ENCODE measurements around the gene CYP2F1.
A peak's percentile ranks its signal among the peaks of the same experiment; 100 is the strongest.
"Not testable (repeated sequence)": the region's sequence is repeated elsewhere in the genome, so short reads cannot be mapped to it uniquely, and the experiment has no call there.

CYP2F1 gene

DNA sequence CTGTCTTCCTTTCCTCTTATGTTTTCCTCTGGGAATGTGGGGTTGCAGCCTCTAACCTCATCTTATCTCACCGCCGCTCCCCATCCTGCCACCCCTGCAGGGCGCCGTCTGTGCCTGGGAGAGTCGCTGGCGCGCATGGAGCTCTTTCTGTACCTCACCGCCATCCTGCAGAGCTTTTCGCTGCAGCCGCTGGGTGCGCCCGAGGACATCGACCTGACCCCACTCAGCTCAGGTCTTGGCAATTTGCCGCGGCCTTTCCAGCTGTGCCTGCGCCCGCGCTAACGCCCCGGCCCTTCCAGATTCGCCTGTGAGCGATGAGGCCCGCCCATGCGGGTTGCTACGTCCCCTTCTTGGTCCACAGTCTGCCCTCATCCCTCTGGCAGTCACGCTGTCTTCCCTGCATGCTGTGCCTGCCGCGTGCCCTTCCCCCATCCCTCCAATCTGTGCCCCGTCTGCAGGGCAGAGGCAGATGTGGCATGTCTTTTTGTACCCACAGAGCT, 13.6 kb downstream of the CYP2F1 start:
- not testable (repeated sequence) for H2BK120ac ChIP-seq (ENCODE audit: low read depth, low read length); H2AK5ac ChIP-seq (ENCODE audit: low read length); H3K4me3 ChIP-seq (ENCODE audit: low read length)

DNA sequence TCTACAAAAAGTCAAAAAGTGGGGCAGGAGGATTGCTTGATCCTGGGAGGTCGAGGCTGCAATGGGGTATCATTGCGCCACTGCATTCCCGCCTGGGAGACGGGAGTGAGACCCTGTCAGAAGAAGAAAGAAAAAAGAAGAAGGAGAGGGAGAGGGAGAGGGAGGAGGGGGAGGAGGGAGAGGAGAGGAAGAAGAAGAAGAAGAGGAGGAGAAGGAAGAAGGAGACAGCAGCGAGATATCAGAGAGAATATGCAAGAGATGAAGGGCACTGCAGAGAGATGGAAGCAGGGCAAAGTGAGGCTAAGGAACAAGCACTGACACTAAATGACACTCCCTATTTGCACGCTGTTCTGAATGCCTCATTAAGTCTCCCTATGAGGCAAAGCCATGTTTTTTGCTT, 14.5 kb downstream of the CYP2F1 start:
- Histone ChIP-seq H3K27me3 (ENCODE audit: insufficient read depth, low read length, poor library complexity) (no peaks in the 10 kb centered on the region), H3K56ac (ENCODE audit: low read length) (no peak overlapping the region), H3K9ac (ENCODE audit: low read length) (no peak overlapping the region), H3K79me2 (ENCODE audit: control insufficient read depth, insufficient read depth, low read length) (no peaks in the 10 kb centered on the region), H3K18ac (ENCODE audit: low read length) (no peak overlapping the region), H2BK120ac (ENCODE audit: low read depth, low read length) (no peak overlapping the region), H3K23ac (ENCODE audit: low read length) (no peak overlapping the region), H3K79me1 (ENCODE audit: low read length) (no peaks in the 10 kb centered on the region), H3K27ac (ENCODE audit: low read depth, low read length) (no peak overlapping the region), H3K4me3 (ENCODE audit: low read length) (no peak overlapping the region), H3K4ac (ENCODE audit: low read depth, low read length) (no peak overlapping the region), H3K4me2 (ENCODE audit: low read length) (no peak overlapping the region), H3K4me1 (ENCODE audit: control insufficient read depth, low read depth, low read length) (no peaks in the 10 kb centered on the region), H4K5ac (ENCODE audit: low read length) (no peak overlapping the region), H3K36me3 (ENCODE audit: control insufficient read depth, insufficient read depth, low read length) (no peaks in the 10 kb centered on the region), H4K8ac (ENCODE audit: low read depth, low read length) (no peak overlapping the region), H2BK5ac (ENCODE audit: low read length) (no peak overlapping the region), H2AK5ac (ENCODE audit: low read length) (no peak overlapping the region), H2BK15ac (replicated peaks; ENCODE audit: low read depth) (no peak overlapping the region)
- no peak for DNase-seq
- WGBS (ENCODE audit: extremely low coverage, insufficient coverage, low lambda C conversion rate): no CpG with 5 or more reads among the region's 6 CpGs

More for the DNA sequence above, 13.6 kb downstream of the CYP2F1 start:
- no CpG with 5 or more reads among the region's 29 CpGs for WGBS (ENCODE audit: extremely low coverage, insufficient coverage, low lambda C conversion rate)
- not testable (repeated sequence) for H3K4ac ChIP-seq (ENCODE audit: low read depth, low read length); H3K23ac ChIP-seq (ENCODE audit: low read length); H3K18ac ChIP-seq (ENCODE audit: low read length); H3K79me1 ChIP-seq (ENCODE audit: low read length); H3K4me1 ChIP-seq (ENCODE audit: control insufficient read depth, low read depth, low read length); H4K8ac ChIP-seq (ENCODE audit: low read depth, low read length); H3K79me2 ChIP-seq (ENCODE audit: control insufficient read depth, insufficient read depth, low read length); H3K27ac ChIP-seq (ENCODE audit: low read depth, low read length); H2BK5ac ChIP-seq (ENCODE audit: low read length); H3K27me3 ChIP-seq (ENCODE audit: insufficient read depth, low read length, poor library complexity); H4K5ac ChIP-seq (ENCODE audit: low read length); H2BK15ac ChIP-seq (replicated peaks; ENCODE audit: low read depth); H3K4me2 ChIP-seq (ENCODE audit: low read length); H3K9ac ChIP-seq (ENCODE audit: low read length); H3K36me3 ChIP-seq (ENCODE audit: control insufficient read depth, insufficient read depth, low read length)
- DNase-seq: peak; percentile 74
- peak overlapping the region; percentile 70 for H3K56ac ChIP-seq (ENCODE audit: low read length)

- Histone ChIP-seq H3K56ac (ENCODE audit: low read length) (no peak overlapping the region), H3K27ac (ENCODE audit: low read depth, low read length) (no peak overlapping the region), H3K4me2 (ENCODE audit: low read length) (no peak overlapping the region), H3K4me3 (ENCODE audit: low read length) (no peak overlapping the region), H2BK5ac (ENCODE audit: low read length) (no peak overlapping the region), H3K9ac (ENCODE audit: low read length) (no peak overlapping the region), H3K4ac (ENCODE audit: low read depth, low read length) (no peak overlapping the region), H4K5ac (ENCODE audit: low read length) (no peak overlapping the region), H2BK120ac (ENCODE audit: low read depth, low read length) (no peak overlapping the region), H3K36me3 (ENCODE audit: control insufficient read depth, insufficient read depth, low read length) (no peaks in the 10 kb centered on the region), H2BK15ac (replicated peaks; ENCODE audit: low read depth) (no peak overlapping the region), H3K79me2 (ENCODE audit: control insufficient read depth, insufficient read depth, low read length) (no peaks in the 10 kb centered on the region), H3K79me1 (ENCODE audit: low read length) (no peaks in the 10 kb centered on the region), H4K8ac (ENCODE audit: low read depth, low read length) (no peak overlapping the region), H3K27me3 (ENCODE audit: insufficient read depth, low read length, poor library complexity) (no peaks in the 10 kb centered on the region), H3K18ac (ENCODE audit: low read length) (no peak overlapping the region), H2AK5ac (ENCODE audit: low read length) (no peak overlapping the region), H3K23ac (ENCODE audit: low read length) (no peak overlapping the region), H3K4me1 (ENCODE audit: control insufficient read depth, low read depth, low read length) (no peaks in the 10 kb centered on the region)
- WGBS (ENCODE audit: extremely low coverage, insufficient coverage, low lambda C conversion rate): no CpG with 5 or more reads among the region's 5 CpGs
- DNase-seq: no peak
Measured at GRCh38 chr19:41131186-41131585, 17.0 kb downstream of the CYP2F1 start.

DNA sequence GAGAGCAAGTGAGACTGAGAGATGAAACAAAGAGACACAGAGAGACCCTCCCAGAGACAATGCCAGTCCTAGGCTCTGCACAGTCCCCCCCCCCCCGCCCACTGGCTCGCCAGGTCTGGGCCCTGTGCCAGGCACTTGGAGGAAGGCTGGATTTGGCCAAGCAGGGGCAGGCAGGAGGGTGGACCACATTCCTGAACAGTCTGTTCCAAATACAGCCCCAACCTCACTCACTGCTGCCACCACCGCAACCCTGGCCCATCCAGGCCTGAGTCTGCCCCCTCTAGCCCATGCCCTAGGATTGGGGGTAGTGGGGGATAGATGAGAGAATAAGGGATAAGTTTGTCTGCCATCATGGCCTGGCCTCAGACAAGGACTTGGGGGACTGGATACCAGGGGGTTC, 19.0 kb downstream of the CYP2F1 start:
- no peak overlapping the region for H2BK120ac ChIP-seq (ENCODE audit: low read depth, low read length)
- H3K4ac ChIP-seq (ENCODE audit: low read depth, low read length): no peak overlapping the region
- no peak overlapping the region for H4K8ac ChIP-seq (ENCODE audit: low read depth, low read length)
- H3K79me1 ChIP-seq (ENCODE audit: low read length): no peaks in the 10 kb centered on the region
- H3K79me2 ChIP-seq (ENCODE audit: control insufficient read depth, insufficient read depth, low read length): no peaks in the 10 kb centered on the region
- no CpG with 5 or more reads among the region's 3 CpGs for WGBS (ENCODE audit: extremely low coverage, insufficient coverage, low lambda C conversion rate)
- H2BK15ac ChIP-seq (replicated peaks; ENCODE audit: low read depth): no peak overlapping the region
- H3K4me1 ChIP-seq (ENCODE audit: control insufficient read depth, low read depth, low read length): peaks cover 2% of the 10 kb centered on the region
- H4K5ac ChIP-seq (ENCODE audit: low read length): no peak overlapping the region
- H3K27me3 ChIP-seq (ENCODE audit: insufficient read depth, low read length, poor library complexity): no peaks in the 10 kb centered on the region
- no peak overlapping the region for H3K9ac ChIP-seq (ENCODE audit: low read length)
- no peak overlapping the region for H3K56ac ChIP-seq (ENCODE audit: low read length)
- H3K36me3 ChIP-seq (ENCODE audit: control insufficient read depth, insufficient read depth, low read length): no peaks in the 10 kb centered on the region
- H3K27ac ChIP-seq (ENCODE audit: low read depth, low read length): no peak overlapping the region
- no peak overlapping the region for H3K23ac ChIP-seq (ENCODE audit: low read length)
- H2AK5ac ChIP-seq (ENCODE audit: low read length): no peak overlapping the region
- H3K18ac ChIP-seq (ENCODE audit: low read length): no peak overlapping the region
- H3K4me3 ChIP-seq (ENCODE audit: low read length): no peak overlapping the region
- no peak for DNase-seq
- H2BK5ac ChIP-seq (ENCODE audit: low read length): no peak overlapping the region
- no peak overlapping the region for H3K4me2 ChIP-seq (ENCODE audit: low read length)

DNA sequence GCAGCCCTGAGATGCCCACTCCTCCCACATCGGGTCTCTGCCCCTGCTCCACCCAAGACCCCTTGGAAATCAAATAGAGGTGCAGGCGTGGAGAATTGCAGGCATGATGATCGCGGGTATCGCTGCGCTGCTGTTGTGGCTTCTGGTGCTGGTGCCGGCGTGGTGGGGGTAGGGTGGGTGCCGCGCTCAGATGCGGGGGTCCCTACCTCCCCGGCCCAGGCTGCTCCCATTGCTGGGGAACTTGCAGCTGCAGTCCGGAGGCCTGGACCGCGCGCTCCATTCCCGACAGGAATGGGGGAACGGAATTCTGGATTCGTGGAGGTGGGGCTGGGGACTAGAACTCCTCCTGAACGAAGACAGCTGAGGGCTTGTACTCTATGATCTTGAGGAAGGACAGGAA, 20.4 kb downstream of the CYP2F1 start:
- Histone ChIP-seq H3K36me3 (ENCODE audit: control insufficient read depth, insufficient read depth, low read length) (no peaks in the 10 kb centered on the region), H3K79me1 (ENCODE audit: low read length) (no peaks in the 10 kb centered on the region), H3K27ac (ENCODE audit: low read depth, low read length) (no peak overlapping the region), H3K9ac (ENCODE audit: low read length) (no peak overlapping the region), H4K5ac (ENCODE audit: low read length) (no peak overlapping the region), H3K79me2 (ENCODE audit: control insufficient read depth, insufficient read depth, low read length) (no peaks in the 10 kb centered on the region), H3K56ac (ENCODE audit: low read length) (no peak overlapping the region), H4K8ac (ENCODE audit: low read depth, low read length) (no peak overlapping the region), H3K18ac (ENCODE audit: low read length) (no peak overlapping the region), H2BK15ac (replicated peaks; ENCODE audit: low read depth) (no peak overlapping the region), H3K4me1 (ENCODE audit: control insufficient read depth, low read depth, low read length) (peaks cover 2% of the 10 kb centered on the region), H3K4ac (ENCODE audit: low read depth, low read length) (no peak overlapping the region), H2BK120ac (ENCODE audit: low read depth, low read length) (no peak overlapping the region), H2BK5ac (ENCODE audit: low read length) (no peak overlapping the region), H3K4me3 (ENCODE audit: low read length) (no peak overlapping the region), H3K27me3 (ENCODE audit: insufficient read depth, low read length, poor library complexity) (no peaks in the 10 kb centered on the region), H2AK5ac (ENCODE audit: low read length) (no peak overlapping the region), H3K4me2 (ENCODE audit: low read length) (no peak overlapping the region), H3K23ac (ENCODE audit: low read length) (no peak overlapping the region)
- DNase-seq: no peak
- no CpG with 5 or more reads among the region's 20 CpGs for WGBS (ENCODE audit: extremely low coverage, insufficient coverage, low lambda C conversion rate)
